MCF 10A (cell line): ENCODE data around the gene FGF19. TPM values are rescaled to one million over a fixed set of nuclear protein-coding genes. Genes with fewer than 3 reads are reported as not detected.

Experiments
- BruUV-seq: library from RNA; stranded (reverse); fragments of 400-500 nt; replicated peaks from 2 replicates; lab custom pipeline; 2021; lab: Mats Ljungman, UMichigan
- CTCF ChIA-PET: fragments of 300-600 bp; sonication (Branson Sonifier 250); formaldehyde crosslinking; extraction: SDS; loops from one replicate; lab custom pipeline; 2021; ENCODE audit warnings: antibody characterized with exemption, inconsistent platforms; lab: Yijun Ruan, JAX
- POLR2A ChIA-PET: fragments of 300-600, 350-650 bp; sonication (Branson Sonifier 250); formaldehyde crosslinking; extraction: SDS; loops from one replicate; lab custom pipeline; 2020; ENCODE audit warnings: antibody characterized with exemption, inconsistent platforms; lab: Yijun Ruan, JAX
- DNase-seq: peaks from one replicate; pipeline ENCODE4 v3.0.0-alpha.2; 2018; ENCODE audit not compliant: unreplicated experiment
- H3K27ac Mint-ChIP-seq: one replicate; pipeline ENCODE4 v1.8.0; 2022; ENCODE audit warnings: mild to moderate bottlenecking, low read depth, mixed read lengths; ENCODE audit not compliant: unreplicated experiment
- H3K27me3 Mint-ChIP-seq: one replicate; pipeline ENCODE4 v1.8.0; 2022; ENCODE audit warnings: mixed read lengths; ENCODE audit not compliant: insufficient read depth, unreplicated experiment
- H3K36me3 Mint-ChIP-seq: one replicate; pipeline ENCODE4 v1.8.0; 2022; ENCODE audit warnings: mild to moderate bottlenecking, moderate library complexity, mixed read lengths; ENCODE audit not compliant: insufficient read depth, unreplicated experiment
- H3K4me1 Mint-ChIP-seq: one replicate; pipeline ENCODE4 v1.8.0; 2022; ENCODE audit warnings: mixed read lengths; ENCODE audit not compliant: insufficient read depth, unreplicated experiment
- H3K4me3 Mint-ChIP-seq: one replicate; pipeline ENCODE4 v1.8.0; 2022; ENCODE audit warnings: mild to moderate bottlenecking, moderate library complexity, mixed read lengths; ENCODE audit not compliant: unreplicated experiment
- H3K9me3 Mint-ChIP-seq: one replicate; pipeline ENCODE4 v1.8.0; 2022; ENCODE audit warnings: mixed read lengths; ENCODE audit not compliant: unreplicated experiment
- CTCF ChIP-seq: fragments of 200-600 bp; IDR thresholded peaks from one replicate; pipeline ENCODE4 v1.8.0; 2022; ENCODE audit warnings: antibody characterized with exemption, mild to moderate bottlenecking; ENCODE audit not compliant: unreplicated experiment
- intact Hi-C: fragments of 100-400 bp; cut with micrococcal nuclease; formaldehyde crosslinking; loops from 2 replicates; pipeline ENCODE4 v1.14.1; 2022
- total RNA-seq: library from RNA; stranded (reverse); gene quantifications from 2 replicates; pipeline ENCODE4 v1.2.3, GENCODE V29; 2022

Gene FGF19
- total RNA-seq, 1 experiment from 2014 or later = not detected

DNA sequence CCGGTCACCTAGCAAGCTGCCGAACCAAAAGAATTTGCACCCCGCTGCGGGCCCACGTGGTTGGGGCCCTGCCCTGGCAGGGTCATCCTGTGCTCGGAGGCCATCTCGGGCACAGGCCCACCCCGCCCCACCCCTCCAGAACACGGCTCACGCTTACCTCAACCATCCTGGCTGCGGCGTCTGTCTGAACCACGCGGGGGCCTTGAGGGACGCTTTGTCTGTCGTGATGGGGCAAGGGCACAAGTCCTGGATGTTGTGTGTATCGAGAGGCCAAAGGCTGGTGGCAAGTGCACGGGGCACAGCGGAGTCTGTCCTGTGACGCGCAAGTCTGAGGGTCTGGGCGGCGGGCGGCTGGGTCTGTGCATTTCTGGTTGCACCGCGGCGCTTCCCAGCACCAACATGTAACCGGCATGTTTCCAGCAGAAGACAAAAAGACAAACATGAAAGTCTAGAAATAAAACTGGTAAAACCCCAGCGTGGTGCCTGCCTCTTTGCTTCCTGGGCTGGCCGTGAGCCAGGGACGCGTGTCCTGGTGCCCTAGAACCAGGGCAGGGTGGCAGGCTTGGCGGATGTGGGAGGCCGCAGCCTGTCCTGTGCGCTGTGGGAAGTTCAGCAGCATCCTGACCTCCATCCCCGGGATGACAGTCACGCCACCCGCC lies 49.7 kb downstream of the FGF19 start:
- no peak overlapping the region for H3K27ac Mint-ChIP-seq
- CTCF ChIA-PET = interaction anchor here (0.6 to 1.5 kb wide), 3 partner anchors 10 to 20 kb away, joined by 3 to 6 read pairs (median 4); no protein-coding TSS in a partner anchor
- no peaks in the 10 kb centered on the region for H3K27me3 Mint-ChIP-seq
- TF ChIP-seq CTCF = no peak
- peaks cover 44% of the 10 kb centered on the region for H3K36me3 Mint-ChIP-seq
- no peaks in the 10 kb centered on the region for H3K9me3 Mint-ChIP-seq
- no peaks in the 10 kb centered on the region for H3K4me1 Mint-ChIP-seq
- no peak overlapping the region for H3K4me3 Mint-ChIP-seq
- DNase-seq = no peak
- no TSS peak for BruUV-seq
- POLR2A ChIA-PET = interaction anchor here (0.7 kb wide), 1 partner anchor 14 kb away, joined by 3 read pairs; no protein-coding TSS in a partner anchor
- intact Hi-C loops = no loop called here

GRCh38 chr11:69653406-69653960 lies 50.3 kb downstream of the FGF19 start:
- no peak for TF ChIP-seq CTCF
- H3K9me3 Mint-ChIP-seq = no peaks in the 10 kb centered on the region
- no peak overlapping the region for H3K4me3 Mint-ChIP-seq
- H3K36me3 Mint-ChIP-seq = peaks cover 49% of the 10 kb centered on the region
- H3K4me1 Mint-ChIP-seq = no peaks in the 10 kb centered on the region
- POLR2A ChIA-PET = interaction anchor here (0.7 kb wide), 1 partner anchor 13 kb away, joined by 3 read pairs; no protein-coding TSS in a partner anchor
- H3K27ac Mint-ChIP-seq = no peak overlapping the region
- CTCF ChIA-PET = interaction anchor here (0.6 to 1.0 kb wide), 2 partner anchors 9 to 21 kb away, joined by 3 to 6 read pairs; no protein-coding TSS in a partner anchor
- intact Hi-C loops = no loop called here
- no peaks in the 10 kb centered on the region for H3K27me3 Mint-ChIP-seq
- no peak for DNase-seq
- BruUV-seq = no TSS peak

- CTCF ChIA-PET = interaction anchor here (1.0 kb wide), 1 partner anchor 9 kb away, joined by 6 read pairs; no protein-coding TSS in a partner anchor
- POLR2A ChIA-PET = no interaction called here
- Mint-ChIP-seq H3K27ac (no peak overlapping the region), H3K4me3 (no peak overlapping the region), H3K27me3 (no peaks in the 10 kb centered on the region), H3K36me3 (peaks cover 54% of the 10 kb centered on the region), H3K4me1 (no peaks in the 10 kb centered on the region), H3K9me3 (no peaks in the 10 kb centered on the region)
- no TSS peak for BruUV-seq
- intact Hi-C loops = no loop called here
- DNase-seq = no peak
- no peak for TF ChIP-seq CTCF
Observed at GRCh38 chr11:69652999-69653398, 50.8 kb downstream of the FGF19 start.

DNA sequence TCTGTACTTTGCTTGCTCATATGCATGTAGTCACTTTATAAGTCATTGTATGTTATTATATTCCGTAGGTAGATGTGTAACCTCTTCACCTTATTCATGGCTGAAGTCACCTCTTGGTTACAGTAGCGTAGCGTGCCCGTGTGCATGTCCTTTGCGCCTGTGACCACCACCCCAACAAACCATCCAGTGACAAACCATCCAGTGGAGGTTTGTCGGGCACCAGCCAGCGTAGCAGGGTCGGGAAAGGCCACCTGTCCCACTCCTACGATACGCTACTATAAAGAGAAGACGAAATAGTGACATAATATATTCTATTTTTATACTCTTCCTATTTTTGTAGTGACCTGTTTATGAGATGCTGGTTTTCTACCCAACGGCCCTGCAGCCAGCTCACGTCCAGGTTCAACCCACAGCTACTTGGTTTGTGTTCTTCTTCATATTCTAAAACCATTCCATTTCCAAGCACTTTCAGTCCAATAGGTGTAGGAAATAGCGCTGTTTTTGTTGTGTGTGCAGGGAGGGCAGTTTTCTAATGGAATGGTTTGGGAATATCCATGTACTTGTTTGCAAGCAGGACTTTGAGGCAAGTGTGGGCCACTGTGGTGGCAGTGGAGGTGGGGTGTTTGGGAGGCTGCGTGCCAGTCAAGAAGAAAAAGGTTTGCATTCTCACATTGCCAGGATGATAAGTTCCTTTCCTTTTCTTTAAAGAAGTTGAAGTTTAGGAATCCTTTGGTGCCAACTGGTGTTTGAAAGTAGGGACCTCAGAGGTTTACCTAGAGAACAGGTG lies 51.8 kb downstream of the FGF19 start:
- H3K27ac Mint-ChIP-seq = no peak overlapping the region
- BruUV-seq = TSS peak; percentile 21
- H3K9me3 Mint-ChIP-seq = no peaks in the 10 kb centered on the region
- H3K4me3 Mint-ChIP-seq = no peak overlapping the region
- H3K4me1 Mint-ChIP-seq = no peaks in the 10 kb centered on the region
- no peak for DNase-seq
- CTCF ChIA-PET = no interaction called here
- intact Hi-C loops = no loop called here
- POLR2A ChIA-PET = interaction anchor here (0.6 kb wide), 1 partner anchor 13 kb away, joined by 3 read pairs; no protein-coding TSS in a partner anchor
- no peaks in the 10 kb centered on the region for H3K27me3 Mint-ChIP-seq
- no peak for TF ChIP-seq CTCF
- H3K36me3 Mint-ChIP-seq = peaks cover 61% of the 10 kb centered on the region
